HG02852 (cell line): ENCODE results near the gene KRTAP5-5.

Experiments
- ATAC-seq: cut with Tn5 transposase; IDR thresholded peaks from one replicate; pipeline ENCODE4 v1.9.1; 2021; ENCODE audit warnings: mild to moderate bottlenecking, moderate library complexity; ENCODE audit not compliant: unreplicated experiment

KRTAP5-5 gene

GRCh38 chr11:1673446-1674172, 44.0 kb downstream of the KRTAP5-5 start:
- no peak for ATAC-seq

- no peak for ATAC-seq
Observed at GRCh38 chr11:1674173-1675131, 44.9 kb downstream of the KRTAP5-5 start.

GRCh38 chr11:1675536-1676228, 46.1 kb downstream of the KRTAP5-5 start:
- no peak for ATAC-seq

- no peak for ATAC-seq
Observed at GRCh38 chr11:1676229-1676740, 46.7 kb downstream of the KRTAP5-5 start.

DNA sequence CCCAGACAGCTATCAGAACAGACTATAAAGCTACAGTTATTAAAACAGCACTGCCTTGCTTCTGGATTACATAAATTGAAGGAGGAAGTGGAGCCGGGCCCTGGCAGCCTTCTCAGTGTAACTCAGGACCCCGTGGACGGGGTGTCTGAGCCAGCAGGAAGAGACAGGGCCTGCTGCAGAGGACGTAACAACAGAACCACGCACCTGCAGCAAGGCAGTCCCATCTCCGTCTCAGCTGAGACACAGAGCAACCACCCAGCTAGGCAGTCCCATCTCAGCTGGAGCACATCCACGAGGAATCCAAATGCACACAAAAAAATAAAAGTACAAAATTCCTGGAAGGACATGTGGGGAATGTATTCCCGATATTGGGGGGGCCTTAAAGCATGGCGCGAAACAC, 50.3 kb downstream of the KRTAP5-5 start:
- ATAC-seq: no peak
